DMS53 treated with DMSO at 0.1 percent for 48 hours (cell line): ENCODE data around the gene PCGF3.
"Not testable (repeated sequence)": the region's sequence is repeated elsewhere in the genome, so short reads cannot be mapped to it uniquely, and the experiment has no call there.

Experiments used
- DNase-seq: peaks from one replicate; lab custom pipeline; 2025; ENCODE audit not compliant: unreplicated experiment; lab: John Stamatoyannopoulos, UW

Gene PCGF3

DNA sequence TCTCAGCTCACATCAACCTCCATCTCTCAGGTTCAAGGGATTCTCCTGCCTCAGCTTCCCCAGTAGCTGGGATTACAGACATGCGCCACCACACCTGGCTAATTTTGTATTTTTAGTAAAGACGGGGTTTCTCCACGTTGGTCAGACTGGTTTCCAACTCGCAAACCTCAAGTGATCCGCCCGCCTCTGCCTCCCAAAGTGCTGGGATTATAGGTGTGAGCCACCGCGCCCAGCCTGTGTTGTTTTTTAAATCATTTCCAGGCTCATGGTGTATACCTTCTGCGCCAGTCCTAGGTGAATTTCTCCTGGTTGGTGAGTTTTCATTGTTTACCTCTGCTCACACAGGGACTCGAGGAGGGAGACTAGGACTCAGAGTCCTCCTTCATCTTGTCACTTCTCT is 74.6 kb downstream of the PCGF3 start:
- DNase-seq = not testable (repeated sequence)

DNA sequence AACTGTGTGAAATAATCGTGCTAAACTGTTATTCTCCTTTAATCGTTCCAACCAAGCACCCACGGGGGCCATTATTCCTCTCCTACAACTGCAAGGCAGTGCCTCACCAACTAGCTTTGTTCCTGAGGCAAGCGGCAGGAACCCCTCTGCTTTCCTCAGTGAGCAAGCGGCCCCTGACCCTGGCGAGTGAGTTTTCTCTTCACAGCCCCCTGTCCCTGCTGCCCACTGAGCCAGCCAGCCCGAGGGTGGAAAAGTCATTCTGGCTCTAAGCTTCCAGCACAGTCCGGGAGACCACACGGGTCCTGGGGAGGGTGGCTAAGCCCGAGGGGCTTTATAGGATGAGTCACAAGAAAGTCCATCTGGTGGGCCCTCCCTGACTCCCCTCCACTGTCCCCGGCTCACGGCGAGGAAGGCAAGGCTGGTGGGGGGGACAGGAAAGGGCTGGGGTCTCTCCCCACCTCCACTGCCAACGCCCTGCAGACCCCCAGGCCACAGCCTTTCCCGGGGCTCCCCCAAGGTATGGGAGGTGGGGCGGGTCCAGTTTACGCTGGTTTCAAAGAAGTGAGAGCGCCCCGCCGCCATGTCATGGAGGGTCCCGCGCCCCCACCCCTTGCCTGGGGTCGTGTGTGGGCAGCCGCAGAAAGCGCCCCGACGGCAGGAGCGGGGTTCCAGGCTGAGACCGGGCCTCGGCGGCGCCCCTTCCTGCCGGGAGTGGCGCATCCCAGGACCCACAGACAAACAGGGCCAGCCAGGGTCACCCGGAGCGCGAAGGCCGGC is 75.3 kb downstream of the PCGF3 start:
- no peak for DNase-seq

DNA sequence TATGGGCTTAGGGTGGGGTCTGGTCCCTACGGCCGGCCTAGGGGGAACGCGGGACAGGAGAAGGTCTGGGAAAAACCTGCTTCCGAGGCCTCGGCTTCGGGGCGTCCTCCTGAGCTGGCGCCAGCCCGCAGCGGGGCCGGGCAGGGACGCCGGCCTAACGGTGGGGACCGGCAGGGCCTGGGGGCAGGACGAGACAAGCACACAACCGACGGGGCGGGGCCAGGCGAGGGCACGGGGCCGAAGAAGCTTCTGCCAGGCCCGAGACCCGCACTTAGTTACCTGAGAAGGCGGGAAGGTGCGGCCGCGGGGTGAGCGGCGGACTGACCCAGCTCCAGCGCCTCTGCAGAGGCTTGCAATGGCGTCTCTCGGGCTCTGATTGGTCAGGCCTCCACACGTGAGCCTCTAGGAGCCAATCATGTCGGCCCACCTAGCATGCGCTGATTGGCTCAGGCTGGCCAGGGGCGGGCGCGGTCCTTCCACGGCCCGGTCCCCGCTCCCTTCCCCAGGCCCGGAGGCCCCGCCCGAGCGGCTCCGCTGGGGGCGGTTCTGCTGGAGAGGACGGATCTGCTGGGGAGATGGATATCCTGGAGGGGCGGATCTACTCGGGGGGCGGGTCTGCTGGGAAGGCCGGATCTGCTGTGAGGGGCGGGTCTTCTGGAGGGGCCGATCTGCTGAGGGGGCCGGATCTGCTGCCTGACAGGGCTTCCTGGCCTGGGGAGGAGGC is 76.0 kb downstream of the PCGF3 start:
- DNase-seq = peak; percentile 100

DNA sequence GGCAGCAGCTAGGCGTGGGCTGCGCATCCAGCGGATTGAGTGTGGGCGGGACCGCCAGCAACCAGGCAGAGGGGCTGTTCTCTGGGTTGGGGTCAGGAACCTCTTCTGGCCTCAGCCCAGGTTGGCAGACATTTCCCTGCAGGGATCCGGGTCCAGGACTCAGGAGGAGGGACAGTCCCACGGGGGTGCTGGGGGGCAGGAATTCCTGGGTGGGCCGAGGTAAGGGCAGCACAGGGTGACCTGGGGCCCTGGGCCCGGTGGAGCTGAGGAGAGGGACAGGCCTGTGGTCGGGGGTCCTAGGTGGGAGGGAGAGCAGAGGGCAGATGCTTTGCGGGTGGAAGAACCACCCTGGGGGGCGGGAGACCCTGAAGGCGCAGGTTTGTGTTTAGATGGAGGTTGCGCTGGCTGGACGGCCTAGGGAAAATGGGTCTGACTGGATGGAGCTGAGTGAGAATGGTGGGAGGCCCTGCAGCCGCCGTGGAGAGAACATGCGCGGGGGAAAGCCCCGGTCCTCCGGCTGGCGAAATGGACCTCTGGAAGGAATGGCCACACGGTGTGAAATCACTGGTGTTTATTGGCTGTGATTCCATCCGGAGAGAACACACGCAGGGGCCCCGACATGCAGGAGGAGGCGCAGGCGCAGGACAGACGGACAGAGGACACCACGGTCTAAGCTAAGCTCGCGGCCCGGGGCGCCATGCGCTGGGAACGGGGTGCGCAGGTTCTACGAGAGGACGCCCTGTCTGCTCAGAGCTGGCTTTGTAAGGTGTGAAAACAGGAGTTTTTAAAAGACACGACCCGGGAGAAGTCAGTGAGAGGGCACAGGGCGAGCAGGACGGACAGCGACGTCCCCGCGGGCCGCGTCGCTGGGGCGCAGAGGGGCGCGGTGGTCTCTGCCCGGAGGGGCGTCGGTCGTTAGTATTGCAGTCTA is 79.0 kb downstream of the PCGF3 start:
- DNase-seq = no peak

- DNase-seq = no peak
Measured at GRCh38 chr4:785332-786073, 79.9 kb downstream of the PCGF3 start.

GRCh38 chr4:786074-786741 is 80.6 kb downstream of the PCGF3 start:
- DNase-seq = no peak

- no peak for DNase-seq
Measured at GRCh38 chr4:786861-787300, 81.2 kb downstream of the PCGF3 start.

GRCh38 chr4:787561-787981 is 81.9 kb downstream of the PCGF3 start:
- no peak for DNase-seq

DNA sequence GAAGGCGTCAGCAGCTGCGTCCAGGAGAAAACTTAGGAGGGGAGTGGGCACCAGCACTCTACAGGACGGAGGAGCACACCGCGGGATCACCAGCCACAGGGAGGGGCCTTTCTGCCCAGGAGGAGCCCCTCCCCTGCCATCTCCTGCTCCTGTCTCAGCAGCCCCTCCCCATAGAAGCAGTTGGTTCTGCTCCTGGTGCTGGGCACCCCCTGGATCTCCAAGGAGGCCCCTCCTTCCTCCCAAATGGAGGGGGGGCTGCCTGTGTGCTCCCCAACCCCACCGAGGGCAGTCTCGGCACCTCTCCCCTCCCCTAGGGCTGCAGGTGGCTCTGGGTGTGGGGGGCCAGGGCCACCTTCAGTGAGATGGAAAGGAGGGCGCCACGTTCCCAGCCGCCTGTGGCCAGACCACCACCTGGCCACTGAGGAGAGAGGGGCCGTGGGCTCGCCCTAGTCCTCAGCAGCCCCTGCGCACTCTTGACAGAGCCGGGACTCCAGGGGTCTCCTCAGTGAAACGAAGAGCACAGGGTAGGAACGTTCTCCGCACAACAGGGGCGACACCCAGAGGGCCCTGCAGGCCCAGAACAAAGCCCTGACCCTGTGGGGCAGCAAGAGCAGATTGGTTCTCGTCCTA is 82.5 kb downstream of the PCGF3 start:
- DNase-seq = no peak

DNA sequence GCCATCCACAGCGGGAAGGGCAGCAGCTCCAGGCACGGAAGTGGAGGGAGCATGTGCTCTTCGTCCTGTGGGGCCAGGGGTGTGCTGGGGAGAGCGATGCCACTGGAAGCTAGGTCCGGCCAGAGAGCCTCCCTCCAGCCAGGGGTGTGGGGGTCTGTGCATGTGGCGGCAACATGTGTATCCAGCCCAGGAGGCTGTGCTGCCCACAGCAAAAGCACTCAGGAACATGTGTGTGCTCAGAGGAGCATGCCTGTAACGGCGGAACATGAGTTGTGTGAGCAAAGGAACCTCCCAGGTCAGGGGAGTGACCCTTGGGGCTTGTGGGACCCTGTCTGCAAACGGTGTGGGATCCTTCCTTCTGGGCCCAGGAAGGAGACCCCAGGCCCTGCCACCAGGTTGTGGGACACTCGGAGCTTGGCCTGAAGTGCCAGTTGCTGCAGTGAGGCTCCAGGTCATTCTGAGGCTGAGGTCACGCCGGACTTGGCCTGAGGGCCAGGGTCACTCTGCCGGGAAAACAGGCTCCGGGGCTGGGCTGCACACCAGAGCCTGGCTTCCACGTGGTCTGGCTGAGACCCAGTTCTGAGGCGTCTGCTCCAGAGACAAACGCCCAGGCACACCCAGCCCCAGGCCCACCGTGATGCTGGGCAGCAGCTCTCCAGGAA is 83.1 kb downstream of the PCGF3 start:
- no peak for DNase-seq

GRCh38 chr4:789571-790465 is 84.2 kb downstream of the PCGF3 start:
- DNase-seq = no peak

DNA sequence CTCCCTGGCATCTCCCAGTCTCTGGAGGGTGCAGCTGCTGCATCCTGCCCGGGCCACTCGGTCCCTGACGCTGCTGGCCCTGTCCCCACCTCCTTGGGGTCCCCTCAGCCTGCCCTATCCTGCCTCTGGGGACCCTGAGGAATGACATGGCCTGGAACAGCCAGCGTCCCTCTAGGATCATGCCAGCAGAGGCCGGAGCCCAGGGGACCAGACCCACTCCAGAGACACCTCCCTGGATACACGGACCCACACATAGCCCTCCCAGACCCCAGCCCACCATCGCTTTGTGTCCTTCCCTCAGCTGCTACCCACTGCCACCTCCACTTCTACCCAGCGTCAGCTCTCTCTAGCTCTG is 84.8 kb downstream of the PCGF3 start:
- no peak for DNase-seq

DNA sequence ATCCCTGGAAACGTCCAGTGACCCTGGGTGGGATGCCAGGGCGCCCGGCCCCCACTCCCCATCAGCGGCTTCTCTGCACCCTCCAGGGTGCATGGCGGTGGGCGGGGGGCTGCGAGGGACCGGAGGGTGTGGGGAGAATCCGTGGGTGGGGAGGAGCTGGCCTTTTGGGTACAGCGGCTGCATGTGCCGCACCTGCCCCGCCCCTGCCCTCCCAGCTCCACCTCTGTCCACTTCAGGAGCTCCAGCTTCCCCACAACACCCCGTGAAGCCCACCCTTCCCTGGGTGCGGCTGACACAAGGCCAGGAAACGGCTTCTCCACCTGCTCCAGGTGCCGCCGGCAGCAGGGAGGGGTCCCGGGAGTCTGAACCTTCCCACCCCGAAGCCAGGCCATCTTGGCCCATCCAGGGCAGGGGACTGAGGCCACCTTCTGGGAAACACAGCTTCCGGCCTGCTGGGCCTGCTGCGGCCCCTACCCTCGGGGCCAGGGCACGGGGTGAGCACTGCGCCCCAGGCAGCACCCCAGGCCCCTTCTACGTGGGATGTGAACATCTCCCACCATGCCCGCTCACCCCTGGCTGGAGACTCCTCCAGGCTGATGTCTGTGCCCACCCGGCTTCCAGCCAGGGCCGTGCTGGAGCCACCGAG is 85.7 kb downstream of the PCGF3 start:
- DNase-seq = no peak

DNA sequence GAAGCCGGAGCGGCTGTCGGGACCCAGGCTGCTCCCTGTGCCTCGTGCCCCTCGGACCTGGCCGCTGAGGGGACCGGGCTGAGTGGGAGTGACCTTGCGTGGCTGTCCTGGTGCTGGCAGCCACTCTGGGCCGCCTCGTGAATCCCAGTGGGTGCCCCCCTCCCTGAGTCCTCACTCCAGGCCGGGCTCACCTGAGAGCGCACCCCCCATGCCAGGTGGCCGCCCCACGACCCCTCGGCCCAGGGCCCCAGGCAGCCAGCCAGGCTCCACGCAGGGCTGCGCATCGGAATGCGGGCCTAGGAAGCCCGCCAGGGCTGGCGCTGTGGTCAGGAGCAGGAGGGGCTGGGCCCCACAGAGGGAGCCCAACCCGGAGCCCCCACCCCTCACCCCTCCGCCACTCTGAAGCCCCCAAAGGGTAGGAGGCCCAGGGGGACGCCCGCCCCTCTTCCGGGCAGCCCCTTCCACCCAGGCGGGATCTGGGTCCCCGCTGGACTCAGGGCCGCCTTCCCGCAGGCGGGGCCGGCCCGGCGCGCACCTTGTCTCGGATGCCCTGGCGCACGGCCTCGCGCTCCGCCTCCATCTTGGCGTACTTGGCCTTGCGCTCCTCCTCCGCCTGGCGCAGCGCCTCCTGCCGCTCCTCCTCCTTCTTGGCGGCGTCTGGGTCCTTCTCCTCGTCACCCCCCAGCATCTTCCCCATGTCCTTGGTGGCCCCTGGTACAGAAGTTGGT is 86.4 kb downstream of the PCGF3 start:
- no peak for DNase-seq

- DNase-seq = no peak
Measured at GRCh38 chr4:792626-793092, 87.0 kb downstream of the PCGF3 start.

DNA sequence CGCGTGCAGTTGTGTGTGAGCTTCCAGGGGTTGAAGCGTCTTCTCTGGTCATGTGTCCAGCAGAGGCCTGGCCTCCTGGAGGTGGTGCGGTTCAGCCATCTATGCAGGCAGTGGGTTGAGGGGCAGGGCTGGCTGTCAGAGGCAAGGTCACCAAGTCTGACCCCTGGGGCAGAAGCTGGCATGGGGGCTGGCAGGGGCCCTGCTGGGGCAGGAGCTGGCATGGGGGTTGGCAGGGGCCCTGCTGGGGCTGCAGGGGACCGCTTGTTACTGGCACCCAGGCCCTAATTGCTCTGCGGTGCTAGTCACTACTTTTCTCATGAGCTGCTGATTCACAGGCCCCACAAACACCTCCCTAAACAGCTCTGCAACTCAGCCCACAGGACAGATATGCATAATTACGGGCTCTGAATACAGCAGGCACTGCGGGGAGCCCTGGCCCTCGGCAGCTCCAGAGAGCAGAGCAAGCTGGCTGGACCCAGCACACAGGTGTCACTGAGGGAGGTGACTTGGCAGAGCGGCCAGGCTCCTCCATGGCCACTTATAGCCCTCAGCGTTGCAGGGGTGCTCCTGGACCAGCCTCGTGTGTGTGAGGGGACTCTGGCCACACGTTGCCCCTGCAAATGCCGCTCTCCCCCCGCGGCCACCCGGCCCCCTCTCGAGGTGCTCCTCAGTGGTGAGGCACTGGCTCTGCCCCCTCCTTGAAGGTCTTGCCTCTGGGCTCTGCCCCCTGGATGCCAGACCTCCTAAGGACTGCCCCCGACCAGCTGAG is 87.6 kb downstream of the PCGF3 start:
- no peak for DNase-seq
